ENCODE measurements around the gene SRGAP1.

- TF ChIP-seq CTCF (IDR thresholded peaks at IDR 0.05) (no peak), EZH2phosphoT487 (IDR thresholded peaks at IDR 0.05) (no peak), EZH2 (IDR thresholded peaks at IDR 0.05) (no peak)
These were observed 138.2 kb downstream of the SRGAP1 start for GRCh38 chr12:63982604-63983295.
